ENCODE results near the gene EPHB1.
"Not testable (repeated sequence)": the region's sequence is repeated elsewhere in the genome, so short reads cannot be mapped to it uniquely, and the experiment has no call there.

The EPHB1 gene

DNA sequence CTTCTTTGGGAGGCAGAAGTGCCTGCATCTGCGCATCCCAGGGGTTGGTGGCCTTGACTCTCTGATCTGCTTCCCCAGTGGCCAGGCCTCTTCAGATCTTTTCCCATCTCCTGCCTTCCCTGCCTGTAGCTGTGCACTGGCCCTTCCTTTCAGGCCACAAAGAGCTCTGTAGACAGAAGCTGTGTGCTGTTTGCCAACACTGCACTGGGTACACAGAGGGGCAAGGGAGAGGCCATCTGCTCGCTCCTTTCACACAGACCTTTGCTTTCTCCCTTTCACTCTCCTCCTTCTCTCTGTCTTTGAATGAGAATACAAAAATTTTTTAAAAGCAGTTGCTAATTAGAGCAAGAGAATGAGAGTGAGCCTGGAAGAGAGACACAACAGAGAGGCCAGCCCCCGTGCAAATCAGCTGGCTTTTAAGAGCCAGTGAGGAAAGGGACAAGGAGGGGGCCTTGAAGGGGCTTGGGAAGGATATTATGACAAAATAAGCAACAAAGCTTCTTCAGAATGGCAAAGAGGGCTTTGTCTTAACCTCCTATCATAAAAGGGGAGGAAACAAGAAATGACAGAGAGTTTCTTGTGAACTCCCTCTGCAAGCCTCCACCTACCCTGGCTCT is 170.9 kb downstream of the EPHB1 start:
- no peaks in the 10 kb centered on the region for H3K9me3 ChIP-seq (ENCODE audit: low read length)
- no peak overlapping the region for H2AFZ ChIP-seq (ENCODE audit: low read length)
- no peaks in the 10 kb centered on the region for H3K36me3 ChIP-seq (ENCODE audit: insufficient read depth, low read length)
- H3K9ac ChIP-seq (ENCODE audit: low read length): no peak overlapping the region
- no peak overlapping the region for H3K4me3 ChIP-seq (ENCODE audit: low read depth, low read length, poor library complexity, severe bottlenecking)
- H3K4me2 ChIP-seq (ENCODE audit: low read length): no peak overlapping the region
- H4K20me1 ChIP-seq (ENCODE audit: insufficient read depth, low read length): no peaks in the 10 kb centered on the region
- no peaks in the 10 kb centered on the region for H3F3A ChIP-seq (ENCODE audit: insufficient read depth, low read length)
- no peak overlapping the region for H3K27ac ChIP-seq (ENCODE audit: low read depth, low read length, poor library complexity, severe bottlenecking)
- H3K4me1 ChIP-seq (ENCODE audit: insufficient read depth, low read length, severe bottlenecking): no peaks in the 10 kb centered on the region
- TF ChIP-seq, protein P1, sequence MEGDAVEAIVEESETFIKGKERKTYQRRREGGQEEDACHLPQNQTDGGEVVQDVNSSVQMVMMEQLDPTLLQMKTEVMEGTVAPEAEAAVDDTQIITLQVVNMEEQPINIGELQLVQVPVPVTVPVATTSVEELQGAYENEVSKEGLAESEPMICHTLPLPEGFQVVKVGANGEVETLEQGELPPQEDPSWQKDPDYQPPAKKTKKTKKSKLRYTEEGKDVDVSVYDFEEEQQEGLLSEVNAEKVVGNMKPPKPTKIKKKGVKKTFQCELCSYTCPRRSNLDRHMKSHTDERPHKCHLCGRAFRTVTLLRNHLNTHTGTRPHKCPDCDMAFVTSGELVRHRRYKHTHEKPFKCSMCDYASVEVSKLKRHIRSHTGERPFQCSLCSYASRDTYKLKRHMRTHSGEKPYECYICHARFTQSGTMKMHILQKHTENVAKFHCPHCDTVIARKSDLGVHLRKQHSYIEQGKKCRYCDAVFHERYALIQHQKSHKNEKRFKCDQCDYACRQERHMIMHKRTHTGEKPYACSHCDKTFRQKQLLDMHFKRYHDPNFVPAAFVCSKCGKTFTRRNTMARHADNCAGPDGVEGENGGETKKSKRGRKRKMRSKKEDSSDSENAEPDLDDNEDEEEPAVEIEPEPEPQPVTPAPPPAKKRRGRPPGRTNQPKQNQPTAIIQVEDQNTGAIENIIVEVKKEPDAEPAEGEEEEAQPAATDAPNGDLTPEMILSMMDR (IDR thresholded peaks at IDR 0.05; ENCODE audit: low read length): no peak
- no peak for TF ChIP-seq EZH2 (IDR thresholded peaks at IDR 0.05; ENCODE audit: borderline replicate concordance, low read length)
- H3K9me2 ChIP-seq (ENCODE audit: low read depth, low read length): no peaks in the 10 kb centered on the region
- no peaks in the 10 kb centered on the region for H3K27me3 ChIP-seq (ENCODE audit: insufficient read depth, low read length)
- no peaks in the 10 kb centered on the region for H3K79me2 ChIP-seq (ENCODE audit: insufficient read depth, low read length)

GRCh38 chr3:134970895-134971294 is 175.8 kb downstream of the EPHB1 start:
- H2AFZ ChIP-seq (ENCODE audit: low read length): no peak overlapping the region
- no peaks in the 10 kb centered on the region for H3K36me3 ChIP-seq (ENCODE audit: insufficient read depth, low read length)
- no peaks in the 10 kb centered on the region for H3K9me3 ChIP-seq (ENCODE audit: low read length)
- no peaks in the 10 kb centered on the region for H4K20me1 ChIP-seq (ENCODE audit: insufficient read depth, low read length)
- H3K4me1 ChIP-seq (ENCODE audit: insufficient read depth, low read length, severe bottlenecking): no peaks in the 10 kb centered on the region
- no peaks in the 10 kb centered on the region for H3K79me2 ChIP-seq (ENCODE audit: insufficient read depth, low read length)
- H3K9me2 ChIP-seq (ENCODE audit: low read depth, low read length): no peaks in the 10 kb centered on the region
- H3K27ac ChIP-seq (ENCODE audit: low read depth, low read length, poor library complexity, severe bottlenecking): no peak overlapping the region
- no peak overlapping the region for H3K9ac ChIP-seq (ENCODE audit: low read length)
- TF ChIP-seq EZH2 (IDR thresholded peaks at IDR 0.05; ENCODE audit: borderline replicate concordance, low read length): no peak
- TF ChIP-seq, protein P1 (IDR thresholded peaks at IDR 0.05; ENCODE audit: low read length): no peak
- H3K4me3 ChIP-seq (ENCODE audit: low read depth, low read length, poor library complexity, severe bottlenecking): no peak overlapping the region
- H3K27me3 ChIP-seq (ENCODE audit: insufficient read depth, low read length): no peaks in the 10 kb centered on the region
- H3K4me2 ChIP-seq (ENCODE audit: low read length): no peak overlapping the region
- no peaks in the 10 kb centered on the region for H3F3A ChIP-seq (ENCODE audit: insufficient read depth, low read length)

DNA sequence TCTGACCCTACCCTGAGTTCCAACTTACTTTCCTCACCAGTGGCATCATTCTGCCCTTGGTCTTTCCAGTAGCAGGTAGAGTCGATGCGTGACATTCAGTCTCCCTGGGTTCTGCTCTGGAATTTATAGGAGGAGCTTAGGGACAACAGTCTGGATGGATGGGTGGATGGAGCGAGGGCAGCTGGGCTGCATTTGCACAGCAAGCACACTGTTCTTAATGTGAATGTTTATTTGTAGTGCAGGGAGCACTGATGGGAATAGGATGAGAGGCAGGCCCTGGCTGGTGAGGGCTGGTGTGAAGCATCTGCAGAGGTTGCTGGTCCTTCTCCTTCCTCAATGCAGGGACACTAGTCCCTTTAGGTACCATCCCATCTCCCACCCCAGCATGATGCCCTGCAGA is 176.2 kb downstream of the EPHB1 start:
- H3K4me1 ChIP-seq (ENCODE audit: insufficient read depth, low read length, severe bottlenecking): no peaks in the 10 kb centered on the region
- no peak overlapping the region for H2AFZ ChIP-seq (ENCODE audit: low read length)
- TF ChIP-seq, protein P1 (IDR thresholded peaks at IDR 0.05; ENCODE audit: low read length): no peak
- TF ChIP-seq EZH2 (IDR thresholded peaks at IDR 0.05; ENCODE audit: borderline replicate concordance, low read length): no peak
- H3K9ac ChIP-seq (ENCODE audit: low read length): no peak overlapping the region
- H3K27ac ChIP-seq (ENCODE audit: low read depth, low read length, poor library complexity, severe bottlenecking): no peak overlapping the region
- H3K36me3 ChIP-seq (ENCODE audit: insufficient read depth, low read length): no peaks in the 10 kb centered on the region
- H3K4me2 ChIP-seq (ENCODE audit: low read length): no peak overlapping the region
- H3K9me2 ChIP-seq (ENCODE audit: low read depth, low read length): no peaks in the 10 kb centered on the region
- no peaks in the 10 kb centered on the region for H3K27me3 ChIP-seq (ENCODE audit: insufficient read depth, low read length)
- no peaks in the 10 kb centered on the region for H3F3A ChIP-seq (ENCODE audit: insufficient read depth, low read length)
- H4K20me1 ChIP-seq (ENCODE audit: insufficient read depth, low read length): no peaks in the 10 kb centered on the region
- no peaks in the 10 kb centered on the region for H3K9me3 ChIP-seq (ENCODE audit: low read length)
- no peak overlapping the region for H3K4me3 ChIP-seq (ENCODE audit: low read depth, low read length, poor library complexity, severe bottlenecking)
- no peaks in the 10 kb centered on the region for H3K79me2 ChIP-seq (ENCODE audit: insufficient read depth, low read length)

DNA sequence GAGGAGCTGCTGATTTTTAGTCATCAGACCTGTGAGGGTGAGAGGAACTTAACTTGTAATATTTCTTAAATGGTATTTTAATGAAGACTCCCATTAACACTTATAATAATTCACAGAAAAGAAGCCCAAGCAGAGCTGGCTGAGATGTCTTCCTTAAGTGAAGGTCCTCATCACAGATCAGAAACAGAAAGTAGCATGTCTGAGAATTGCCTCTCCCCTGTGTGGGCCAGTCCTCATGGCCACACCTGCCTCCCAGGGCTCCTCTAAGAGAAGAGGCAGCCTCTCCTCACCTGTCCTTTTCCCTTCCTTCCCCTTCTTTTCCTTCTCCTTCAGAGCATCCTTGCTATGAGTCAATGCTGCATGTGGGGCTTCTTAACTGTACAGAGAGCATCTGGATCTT is 176.8 kb downstream of the EPHB1 start:
- H3K4me1 ChIP-seq (ENCODE audit: insufficient read depth, low read length, severe bottlenecking); H3K27me3 ChIP-seq (ENCODE audit: insufficient read depth, low read length); H3K4me2 ChIP-seq (ENCODE audit: low read length); H3F3A ChIP-seq (ENCODE audit: insufficient read depth, low read length); H3K4me3 ChIP-seq (ENCODE audit: low read depth, low read length, poor library complexity, severe bottlenecking); H3K36me3 ChIP-seq (ENCODE audit: insufficient read depth, low read length); H3K9ac ChIP-seq (ENCODE audit: low read length); H4K20me1 ChIP-seq (ENCODE audit: insufficient read depth, low read length); H3K27ac ChIP-seq (ENCODE audit: low read depth, low read length, poor library complexity, severe bottlenecking); H3K79me2 ChIP-seq (ENCODE audit: insufficient read depth, low read length); H3K9me2 ChIP-seq (ENCODE audit: low read depth, low read length); H3K9me3 ChIP-seq (ENCODE audit: low read length); H2AFZ ChIP-seq (ENCODE audit: low read length): not testable (repeated sequence)
